Colonic mucosa (tissue), 4 donors: ENCODE data around the gene SGSH. TPM values are rescaled to one million over a fixed set of nuclear protein-coding genes. Genes with fewer than 3 reads are reported as not detected.

Experiments used
- DNase-seq: peaks from one replicate; pipeline ENCODE4 v3.0.0-alpha.2; 2020
- H3K27ac ChIP-seq: fragments of 200-600 bp; one replicate; pipeline ENCODE4 v1.8.0; 2021
- H3K27me3 ChIP-seq: fragments of 200-600 bp; one replicate; pipeline ENCODE4 v1.8.0; 2021
- H3K36me3 ChIP-seq: fragments of 200-600 bp; one replicate; pipeline ENCODE4 v1.8.0; 2021
- H3K4me1 ChIP-seq: fragments of 200-600 bp; one replicate; pipeline ENCODE4 v1.8.0; 2021; ENCODE audit warnings: mild to moderate bottlenecking
- H3K4me3 ChIP-seq: fragments of 200-600 bp; one replicate; pipeline ENCODE4 v1.8.0; 2021
- H3K9ac ChIP-seq, 2 donors: one replicate each; pipeline ENCODE4 v1.7.0; 2013; ENCODE audit warnings: control low read depth in 2 of 2, low read depth in 2 of 2, low read length in 2 of 2
- H3K9me3 ChIP-seq: fragments of 200-600 bp; one replicate; pipeline ENCODE4 v1.8.0; 2021
- intact Hi-C: fragments of 100-400 bp; cut with DNase I; formaldehyde crosslinking; loops from one replicate; pipeline ENCODE4 v1.14.1; 2022
- total RNA-seq, 2 donors: library from RNA; stranded (reverse); fragmentation: NEBNext Ultra II Directional in 1 of 2; extraction: Animal tissue kit (Norgen Biotek cat#: 25700) in 1 of 2; gene quantifications; one replicate each; pipeline ENCODE4 v1.2.1, GENCODE V29; 2021
- TF ChIP-seq, protein P1 (sequence below): fragments of 200-600 bp; IDR thresholded peaks from one replicate; pipeline ENCODE4 v1.8.0; 2022; ENCODE audit warnings: antibody characterized with exemption, mild to moderate bottlenecking
- donor health status: healthy.
- donor health status: DM: no; HTN: no; CAD: no.
- donor health status: DM: no; HTN: no; CAD: no.

Gene SGSH
- total RNA-seq, 2 donors from 2014 or later, result 40.3 to 43.1 TPM

GRCh38 chr17:80242505-80242904 is 22.4 kb upstream of the SGSH start:
- H3K27ac ChIP-seq, result no peak overlapping the region
- H3K4me3 ChIP-seq, result no peak overlapping the region
- TF ChIP-seq, protein P1, sequence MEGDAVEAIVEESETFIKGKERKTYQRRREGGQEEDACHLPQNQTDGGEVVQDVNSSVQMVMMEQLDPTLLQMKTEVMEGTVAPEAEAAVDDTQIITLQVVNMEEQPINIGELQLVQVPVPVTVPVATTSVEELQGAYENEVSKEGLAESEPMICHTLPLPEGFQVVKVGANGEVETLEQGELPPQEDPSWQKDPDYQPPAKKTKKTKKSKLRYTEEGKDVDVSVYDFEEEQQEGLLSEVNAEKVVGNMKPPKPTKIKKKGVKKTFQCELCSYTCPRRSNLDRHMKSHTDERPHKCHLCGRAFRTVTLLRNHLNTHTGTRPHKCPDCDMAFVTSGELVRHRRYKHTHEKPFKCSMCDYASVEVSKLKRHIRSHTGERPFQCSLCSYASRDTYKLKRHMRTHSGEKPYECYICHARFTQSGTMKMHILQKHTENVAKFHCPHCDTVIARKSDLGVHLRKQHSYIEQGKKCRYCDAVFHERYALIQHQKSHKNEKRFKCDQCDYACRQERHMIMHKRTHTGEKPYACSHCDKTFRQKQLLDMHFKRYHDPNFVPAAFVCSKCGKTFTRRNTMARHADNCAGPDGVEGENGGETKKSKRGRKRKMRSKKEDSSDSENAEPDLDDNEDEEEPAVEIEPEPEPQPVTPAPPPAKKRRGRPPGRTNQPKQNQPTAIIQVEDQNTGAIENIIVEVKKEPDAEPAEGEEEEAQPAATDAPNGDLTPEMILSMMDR, result no peak
- intact Hi-C loops, result no loop called here
- H3K27me3 ChIP-seq, result no peaks in the 10 kb centered on the region
- no peaks in the 10 kb centered on the region for H3K36me3 ChIP-seq
- H3K4me1 ChIP-seq, result no peaks in the 10 kb centered on the region
- H3K9me3 ChIP-seq, result no peaks in the 10 kb centered on the region
- no peak overlapping the region for H3K9ac ChIP-seq
- DNase-seq, result no peak

GRCh38 chr17:80237386-80237785 is 17.3 kb upstream of the SGSH start:
- intact Hi-C loops, result no loop called here
- Histone ChIP-seq H3K9ac (no peak overlapping the region), H3K4me3 (no peak overlapping the region), H3K27ac (no peak overlapping the region), H3K27me3 (no peaks in the 10 kb centered on the region), H3K4me1 (no peaks in the 10 kb centered on the region), H3K9me3 (no peaks in the 10 kb centered on the region), H3K36me3 (no peaks in the 10 kb centered on the region)
- TF ChIP-seq, protein P1, result no peak
- DNase-seq, result no peak

DNA sequence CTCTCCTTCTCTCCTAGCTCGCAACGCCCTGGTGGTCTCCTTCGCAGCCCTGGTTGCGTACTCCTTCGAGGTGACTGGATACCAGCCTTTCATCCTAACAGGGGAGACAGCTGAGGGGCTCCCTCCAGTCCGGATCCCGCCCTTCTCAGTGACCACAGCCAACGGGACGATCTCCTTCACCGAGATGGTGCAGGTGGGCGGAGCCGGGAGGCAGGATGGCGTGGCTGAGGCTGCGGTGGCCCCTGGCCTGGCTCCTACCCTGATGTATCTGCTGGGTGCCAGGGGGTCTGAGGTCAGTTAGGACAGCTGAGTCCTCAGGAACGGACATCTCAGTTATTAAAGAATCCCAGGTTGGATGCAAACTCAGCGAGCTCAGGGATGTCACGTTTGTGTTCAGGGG is 16.8 kb upstream of the SGSH start:
- no peak overlapping the region for H3K9ac ChIP-seq
- no peaks in the 10 kb centered on the region for H3K27me3 ChIP-seq
- no peak overlapping the region for H3K4me3 ChIP-seq
- H3K36me3 ChIP-seq, result no peaks in the 10 kb centered on the region
- H3K9me3 ChIP-seq, result no peaks in the 10 kb centered on the region
- H3K4me1 ChIP-seq, result no peaks in the 10 kb centered on the region
- H3K27ac ChIP-seq, result no peak overlapping the region
- no peak for DNase-seq
- intact Hi-C loops, result no loop called here
- TF ChIP-seq, protein P1, result no peak

DNA sequence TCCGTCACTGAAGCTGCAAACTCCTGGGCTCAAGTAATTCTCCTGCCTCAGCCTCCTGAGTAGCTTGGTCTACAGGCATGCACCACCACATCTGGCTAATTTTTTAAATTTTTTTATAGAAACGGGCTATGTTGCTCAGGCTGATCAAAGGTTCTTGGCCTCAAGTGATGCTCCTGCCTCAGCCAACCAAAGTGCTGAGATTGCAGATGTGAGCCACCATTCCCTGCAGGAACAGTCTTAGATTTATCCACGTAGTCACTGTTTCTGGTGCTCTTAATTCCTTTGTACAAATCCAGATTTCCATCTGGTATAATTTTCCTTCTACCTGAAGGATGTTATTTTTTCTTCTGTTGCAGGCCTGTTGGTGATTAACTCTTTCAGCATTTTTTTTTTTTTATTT is 13.1 kb upstream of the SGSH start:
- no peaks in the 10 kb centered on the region for H3K9me3 ChIP-seq
- no peaks in the 10 kb centered on the region for H3K36me3 ChIP-seq
- H3K4me1 ChIP-seq, result no peaks in the 10 kb centered on the region
- H3K27ac ChIP-seq, result no peak overlapping the region
- no peak for DNase-seq
- no peak overlapping the region for H3K9ac ChIP-seq
- H3K4me3 ChIP-seq, result no peak overlapping the region
- TF ChIP-seq, protein P1, result no peak
- intact Hi-C loops, result no loop called here
- no peaks in the 10 kb centered on the region for H3K27me3 ChIP-seq

DNA sequence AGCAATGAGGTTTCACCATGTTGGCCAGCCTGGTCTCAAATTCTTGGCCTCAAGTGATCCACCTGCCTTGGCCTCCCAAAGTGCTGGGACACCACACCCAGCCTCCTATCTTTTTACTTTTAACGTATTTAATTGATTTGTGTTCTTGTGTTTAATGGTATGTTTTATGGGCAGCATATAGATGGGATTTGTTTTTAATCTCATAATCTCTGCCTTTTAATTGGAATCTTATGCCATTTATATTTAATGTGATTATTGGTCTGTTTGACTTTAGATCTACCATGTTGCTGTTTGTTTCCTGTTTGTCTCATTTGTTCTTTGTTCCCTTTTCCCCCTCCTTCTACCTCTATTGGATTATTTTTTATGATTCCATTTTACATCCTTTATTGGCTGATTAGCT is 12.3 kb upstream of the SGSH start:
- no peaks in the 10 kb centered on the region for H3K9me3 ChIP-seq
- no peak overlapping the region for H3K9ac ChIP-seq
- no peaks in the 10 kb centered on the region for H3K4me1 ChIP-seq
- no peak for DNase-seq
- no peak overlapping the region for H3K27ac ChIP-seq
- TF ChIP-seq, protein P1, result no peak
- H3K27me3 ChIP-seq, result no peaks in the 10 kb centered on the region
- no peak overlapping the region for H3K4me3 ChIP-seq
- no peaks in the 10 kb centered on the region for H3K36me3 ChIP-seq
- intact Hi-C loops, result no loop called here

DNA sequence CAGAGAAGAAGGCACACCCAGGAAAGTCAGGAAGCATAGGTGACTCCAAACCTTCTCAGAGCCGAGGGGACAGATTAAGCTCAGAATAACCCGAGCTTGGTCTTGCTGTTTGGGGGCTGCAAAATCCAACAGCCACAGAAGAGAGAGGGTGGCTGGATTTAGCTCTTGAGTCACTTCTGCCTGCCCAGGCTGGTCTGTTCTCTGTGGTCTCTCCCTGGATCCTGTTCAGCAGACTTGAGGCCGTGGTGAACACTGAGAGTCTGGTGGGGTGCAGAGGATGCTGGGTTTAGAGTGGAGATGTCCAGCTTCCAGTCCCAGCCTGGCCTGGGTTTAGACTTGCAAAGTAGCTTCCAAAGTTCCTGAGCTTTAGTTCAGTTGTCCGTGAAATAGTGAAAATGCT is 8.9 kb upstream of the SGSH start:
- no peak overlapping the region for H3K4me3 ChIP-seq
- no peak for DNase-seq
- H3K9ac ChIP-seq, result no peak overlapping the region
- H3K9me3 ChIP-seq, result no peaks in the 10 kb centered on the region
- H3K27ac ChIP-seq, result no peak overlapping the region
- TF ChIP-seq, protein P1, result no peak
- H3K27me3 ChIP-seq, result no peaks in the 10 kb centered on the region
- intact Hi-C loops, result no loop called here
- no peaks in the 10 kb centered on the region for H3K4me1 ChIP-seq
- H3K36me3 ChIP-seq, result no peaks in the 10 kb centered on the region
